GM19324 (cell line): ENCODE data around the gene BMP6.

ENCODE experiments used
- ATAC-seq: cut with Tn5 transposase; IDR thresholded peaks from one replicate; pipeline ENCODE4 v1.9.1; 2021; ENCODE audit warnings: mild to moderate bottlenecking, moderate library complexity; ENCODE audit not compliant: unreplicated experiment, low FRiP score

The BMP6 gene

GRCh38 chr6:7914991-7915789, 189.3 kb downstream of the BMP6 start:
- ATAC-seq: no peak

GRCh38 chr6:7916959-7917358, 191.1 kb downstream of the BMP6 start:
- ATAC-seq: peak; percentile 81

- no peak for ATAC-seq
Observed at GRCh38 chr6:7917729-7918128, 191.8 kb downstream of the BMP6 start.

DNA sequence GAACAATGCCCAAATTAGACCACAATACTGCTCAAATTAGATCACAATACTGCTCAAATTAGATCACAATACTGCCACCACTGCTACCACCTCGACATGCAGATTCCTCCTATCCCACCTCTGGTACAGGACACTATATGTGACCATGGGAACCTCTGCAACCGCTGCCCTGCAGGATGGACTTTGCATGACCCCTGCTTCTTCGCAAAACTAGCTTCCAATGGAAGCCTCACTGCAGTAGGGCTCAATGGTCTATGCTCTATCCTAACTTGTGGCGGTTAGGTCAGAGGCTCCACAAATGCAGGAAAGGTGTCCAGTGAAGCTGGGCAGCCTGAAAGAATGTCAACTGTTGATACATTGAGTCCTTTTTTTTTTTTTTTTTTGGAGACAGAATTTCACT, 192.5 kb downstream of the BMP6 start:
- ATAC-seq: no peak

DNA sequence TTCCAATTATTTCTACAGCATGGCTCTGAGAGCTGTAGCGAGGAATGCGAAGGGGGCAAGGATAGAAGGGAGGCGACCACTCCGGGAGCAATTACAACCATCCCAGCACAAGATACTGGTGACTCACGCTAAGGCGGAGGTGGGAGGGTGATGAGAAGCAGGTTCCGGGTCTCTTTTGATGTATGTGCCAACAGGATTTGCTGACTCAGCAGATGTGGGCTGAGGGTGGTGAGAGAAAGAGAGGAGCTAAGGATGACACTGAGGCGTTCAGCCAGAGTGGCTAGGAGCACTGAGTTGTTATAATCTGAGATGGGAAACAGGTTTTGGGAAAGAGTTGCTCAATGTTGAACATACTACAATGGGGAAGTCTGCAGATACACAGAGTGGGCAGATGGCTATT, 194.0 kb downstream of the BMP6 start:
- no peak for ATAC-seq

DNA sequence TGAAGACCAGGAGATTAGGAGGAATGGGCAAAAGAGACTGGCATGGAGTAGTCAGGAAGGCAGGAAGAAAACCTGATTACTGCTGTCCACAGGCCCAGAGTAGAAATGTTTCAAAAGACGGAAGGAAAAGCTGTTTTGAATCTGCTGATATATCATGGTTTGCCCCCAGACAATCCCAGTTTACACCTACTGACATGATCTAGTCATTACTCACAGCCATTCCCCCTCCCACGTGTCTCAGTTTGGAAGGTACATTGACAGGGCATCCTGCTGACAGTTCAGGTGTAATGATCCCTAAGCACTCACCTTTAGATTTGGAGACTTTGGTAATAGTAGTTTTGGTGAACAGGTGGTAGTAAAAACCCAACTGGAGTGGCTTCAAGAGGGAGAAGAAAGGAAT, 194.5 kb downstream of the BMP6 start:
- ATAC-seq: no peak

DNA sequence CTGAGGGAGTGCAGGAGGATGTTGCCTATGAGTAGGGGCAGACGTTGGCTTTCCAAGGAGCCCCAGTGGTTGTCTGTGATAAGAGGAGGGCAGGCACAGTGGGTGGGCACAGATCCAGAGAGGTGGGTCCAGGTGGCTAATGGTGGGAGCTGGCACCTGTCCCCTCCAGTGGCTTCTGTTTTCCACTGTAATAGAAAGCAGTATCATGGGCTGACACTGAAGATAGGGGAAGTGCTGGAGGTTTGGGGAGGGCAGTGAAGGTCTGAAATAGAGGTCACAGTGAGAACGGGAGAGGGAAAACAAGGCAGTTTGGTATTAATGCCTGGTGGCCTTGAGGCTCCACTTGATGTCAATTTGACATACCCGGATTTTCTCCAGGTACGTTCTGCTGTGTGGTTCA, 195.1 kb downstream of the BMP6 start:
- no peak for ATAC-seq

- ATAC-seq: no peak
Observed at GRCh38 chr6:7921632-7922092, 195.8 kb downstream of the BMP6 start.

DNA sequence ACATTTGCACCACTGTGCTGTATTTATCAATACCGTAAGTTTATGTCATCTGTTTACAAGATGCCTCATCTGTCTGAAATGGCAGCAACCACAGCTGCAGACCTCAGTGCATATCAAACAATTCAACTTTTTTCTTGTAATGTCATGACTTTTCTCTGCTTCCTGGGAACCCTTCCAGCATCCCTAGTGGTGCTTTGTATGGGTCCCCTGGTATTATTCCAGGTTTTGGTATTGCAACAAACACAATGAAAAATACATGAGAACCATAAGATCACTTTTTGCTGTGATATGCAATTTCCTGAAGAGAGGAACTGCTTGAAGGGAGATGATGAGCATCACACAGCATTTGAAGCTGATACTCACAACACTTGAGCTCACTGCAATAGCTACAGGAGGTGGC, 196.7 kb downstream of the BMP6 start:
- no peak for ATAC-seq

DNA sequence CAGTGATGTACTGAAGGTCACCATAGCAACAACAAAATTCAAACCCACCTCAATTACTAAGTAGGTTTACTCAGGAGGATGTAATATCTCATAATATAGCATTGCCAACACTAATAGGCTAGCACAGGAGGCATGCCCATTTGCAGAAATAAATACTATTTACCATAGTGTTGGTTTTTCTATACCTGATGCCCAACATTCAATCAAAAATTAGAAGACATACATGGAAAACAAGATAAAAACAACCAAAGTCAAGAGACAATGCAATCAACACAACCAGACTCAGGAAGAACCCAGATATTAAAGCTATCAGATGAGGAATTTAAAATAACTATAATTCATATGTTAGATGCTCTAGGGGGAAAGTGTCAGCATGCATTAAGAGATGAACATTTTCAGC, 199.0 kb downstream of the BMP6 start:
- ATAC-seq: no peak
